Aorta (tissue), 5 donors: ENCODE data around the gene ATP5PD. TPM values are rescaled to one million over a fixed set of nuclear protein-coding genes. Genes with fewer than 3 reads are reported as not detected.

Source experiments
- ATAC-seq: fragments of 200-7000 bp; cut with Tn5 transposase; one replicate; pipeline ENCODE4 v1.9.1; 2022; ENCODE audit warnings: moderate library complexity; ENCODE audit not compliant: low FRiP score
- DNase-seq, 2 donors: peaks; one replicate each; pipeline ENCODE4 v3.0.0-alpha.2; 2020
- H3K27ac ChIP-seq, 2 donors: one replicate each; pipeline ENCODE4 v1.5.1; 2013; ENCODE audit warnings: low read length in 2 of 2, mild to moderate bottlenecking in 2 of 2, moderate library complexity in 2 of 2, control low read depth in 1 of 2, inconsistent platforms in 1 of 2, low read depth in 1 of 2
- H3K27me3 ChIP-seq, 2 donors: one replicate each; pipeline ENCODE4 v1.6.1; 2013; ENCODE audit warnings: control low read depth in 1 of 2, low read length in 1 of 2, mild to moderate bottlenecking in 1 of 2, moderate library complexity in 1 of 2; ENCODE audit not compliant: insufficient read depth in 2 of 2, control insufficient read depth in 1 of 2
- H3K36me3 ChIP-seq, 2 donors: one replicate each; pipeline ENCODE4 v1.6.1; 2013; ENCODE audit warnings: control low read depth in 1 of 2, low read length in 1 of 2, mild to moderate bottlenecking in 1 of 2; ENCODE audit not compliant: insufficient read depth in 2 of 2, control insufficient read depth in 1 of 2
- H3K4me1 ChIP-seq, 2 donors: one replicate each; pipeline ENCODE4 v1.6.1; 2013; ENCODE audit warnings: low read length in 2 of 2, control low read depth in 1 of 2, mild to moderate bottlenecking in 1 of 2, moderate library complexity in 1 of 2; ENCODE audit not compliant: insufficient read depth in 2 of 2, control insufficient read depth in 1 of 2
- H3K4me3 ChIP-seq, 2 donors: one replicate each; pipeline ENCODE4 v1.5.1; 2013; ENCODE audit warnings: low read length in 2 of 2, control low read depth in 1 of 2, mild to moderate bottlenecking in 1 of 2
- H3K9me3 ChIP-seq: one replicate; pipeline ENCODE4 v1.6.1; 2013; ENCODE audit warnings: mild to moderate bottlenecking, low read length; ENCODE audit not compliant: control insufficient read depth
- WGBS, 2 donors: extraction: QIAGEN DNeasy Blood & Tissue Kit; methylation state at CpG; one replicate each; pipeline ENCODE4 v1.1.7; 2013; 5-methylcytosine and 5-hydroxymethylcytosine counted together
- intact Hi-C, 2 donors: fragments of 100-400 bp; cut with DNase I; formaldehyde crosslinking; loops; one replicate each; pipeline versions ENCODE4 v1.14.2 to v1.15.0; 2022
- polyA plus RNA-seq, 2 donors: library from polyadenylated mRNA; stranded (reverse); fragments of 200-250 nt; gene quantifications; one replicate each; pipeline ENCODE4 v1.2.3, GENCODE V29; 2013
- total RNA-seq, 2 donors: library from RNA; stranded (reverse); fragmentation: NEBNext Ultra II Directional; extraction: Animal tissue kit (Norgen Biotek cat#: 25700); gene quantifications; one replicate each; pipeline ENCODE4 v1.2.1, GENCODE V29; 2021
- donor health status: healthy with polysubstance abuse.
- donor health status: Bipolar disorder and iron deficiency.
- donor health status: DM: no; HTN: no; CAD: no.
- donor health status: DM: no; HTN: no; CAD: no.
- donor health status: DM: yes; HTN: yes; CAD: no.

The ATP5PD gene
- total and polyA plus RNA-seq, 4 donors = 136 to 520 (median 249) TPM

DNA sequence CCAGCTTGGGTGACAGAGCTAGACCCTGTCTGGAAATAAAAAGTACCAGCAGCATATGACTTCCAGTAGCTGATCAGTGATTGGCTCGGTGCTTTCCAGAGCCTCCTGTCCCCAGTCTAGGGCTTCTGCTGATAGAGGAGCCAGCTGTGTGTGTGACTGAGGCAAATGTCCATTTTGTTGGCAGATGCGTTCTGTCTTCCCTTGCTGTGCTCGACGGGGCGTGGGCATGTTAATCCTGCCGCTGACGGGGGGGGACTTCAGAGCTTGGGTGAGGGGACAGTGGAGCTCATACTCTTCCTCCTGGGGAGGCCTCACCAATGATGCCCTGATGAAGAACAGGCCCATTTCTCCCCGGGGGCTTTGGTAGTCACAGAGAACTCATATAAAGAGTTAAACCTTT, 14.8 kb upstream of the ATP5PD start:
- ATAC-seq (no peak), DNase-seq (peak in 1 of 2 donors; percentile 52)
- no peak overlapping the region for H3K27ac ChIP-seq
- H3K27me3 ChIP-seq = no peaks in the 10 kb centered on the region
- 86 to 89% methylated on average over 8 of the region's 8 CpGs for WGBS, 2 donors
- no peak overlapping the region for H3K4me3 ChIP-seq
- peaks cover 0 to 7% of the 10 kb centered on the region in 2 donors for H3K36me3 ChIP-seq
- no peaks in the 10 kb centered on the region for H3K4me1 ChIP-seq
- no peaks in the 10 kb centered on the region for H3K9me3 ChIP-seq
- intact Hi-C loops = no loop called here

DNA sequence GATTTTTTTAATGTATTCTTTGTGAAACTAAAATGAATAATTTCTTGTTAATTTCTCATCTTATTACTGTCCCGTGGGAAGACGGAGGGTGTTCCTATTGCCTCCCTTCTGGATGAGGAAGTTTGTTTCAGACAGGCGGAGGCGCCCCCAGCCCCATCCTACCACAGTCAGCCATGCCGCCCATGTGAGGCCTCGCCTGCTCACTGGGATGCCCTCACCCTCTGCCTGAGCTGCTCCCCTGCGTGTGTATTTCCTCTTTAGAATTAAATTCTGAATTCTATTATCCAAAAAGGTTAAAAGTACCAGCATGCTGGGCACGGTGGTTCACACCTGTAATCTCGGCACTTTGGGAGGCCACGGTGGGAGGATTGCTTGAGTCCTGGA, 14.3 kb upstream of the ATP5PD start:
- H3K4me3 ChIP-seq = no peak overlapping the region
- H3K36me3 ChIP-seq = peaks cover 0 to 7% of the 10 kb centered on the region in 2 donors
- intact Hi-C loops = no loop called here
- ATAC-seq = no peak
- WGBS, 2 donors = 95 to 96% methylated on average over 10 of the region's 10 CpGs
- H3K27me3 ChIP-seq = no peaks in the 10 kb centered on the region
- H3K27ac ChIP-seq = no peak overlapping the region
- no peaks in the 10 kb centered on the region for H3K4me1 ChIP-seq
- DNase-seq = peak in 1 of 2 donors; percentile 39
- no peaks in the 10 kb centered on the region for H3K9me3 ChIP-seq

GRCh38 chr17:75060434-75061054, 13.8 kb upstream of the ATP5PD start:
- Histone ChIP-seq H3K4me3 (no peak overlapping the region), H3K27me3 (no peaks in the 10 kb centered on the region), H3K4me1 (no peaks in the 10 kb centered on the region), H3K27ac (no peak overlapping the region), H3K36me3 (peaks cover 0 to 7% of the 10 kb centered on the region in 2 donors), H3K9me3 (no peaks in the 10 kb centered on the region)
- DNase-seq (peak in 1 of 2 donors; percentile 63), ATAC-seq (no peak)
- intact Hi-C loops = no loop called here
- WGBS, 2 donors = 94% methylated on average over 26 of the region's 26 CpGs

- DNase-seq = peak; percentile 40 to 61
- intact Hi-C loops = loop anchor here in 1 of 2 donors (10.0 kb wide), 1 partner anchor 125 kb away; the partner anchor contains the start of gene SUMO2
- no peak overlapping the region for H3K27ac ChIP-seq
Measured at GRCh38 chr17:75059369-75060345, 12.9 kb upstream of the ATP5PD start.

GRCh38 chr17:75051941-75052340, 5.2 kb upstream of the ATP5PD start:
- WGBS, 2 donors = 46 to 62% methylated on average over 2 of the region's 2 CpGs
- Histone ChIP-seq H3K27me3 (no peaks in the 10 kb centered on the region), H3K4me1 (peaks cover 0 to 2% of the 10 kb centered on the region in 2 donors), H3K4me3 (no peak overlapping the region), H3K36me3 (peaks cover 0 to 2% of the 10 kb centered on the region in 2 donors), H3K27ac (no peak overlapping the region), H3K9me3 (no peaks in the 10 kb centered on the region)
- intact Hi-C loops = loop anchor here in 1 of 2 donors (10.0 kb wide), 1 partner anchor 133 kb away; the partner anchor contains the start of gene SUMO2
- ATAC-seq (no peak), DNase-seq (no peak)

More at GRCh38 chr17:75059369-75060345, 12.9 kb upstream of the ATP5PD start:
- WGBS, 2 donors = 68 to 72% methylated on average over 25 of the region's 25 CpGs
- H3K27me3 ChIP-seq = no peaks in the 10 kb centered on the region
- H3K4me1 ChIP-seq = no peaks in the 10 kb centered on the region
- no peaks in the 10 kb centered on the region for H3K9me3 ChIP-seq
- ATAC-seq = peak; percentile 54
- no peak overlapping the region for H3K4me3 ChIP-seq
- H3K36me3 ChIP-seq = peaks cover 0 to 7% of the 10 kb centered on the region in 2 donors

- no peak overlapping the region for H3K4me3 ChIP-seq
- intact Hi-C loops = loop anchor here in 1 of 2 donors (5.0 to 10.0 kb wide), 2 partner anchors 58 to 135 kb away; partner anchors contain the start of genes ARMC7 and SUMO2
- no peaks in the 10 kb centered on the region for H3K27me3 ChIP-seq
- no peak overlapping the region for H3K27ac ChIP-seq
- H3K4me1 ChIP-seq = peaks cover 0 to 2% of the 10 kb centered on the region in 2 donors
- no peaks in the 10 kb centered on the region for H3K9me3 ChIP-seq
- DNase-seq (no peak), ATAC-seq (no peak)
- peaks cover 0 to 2% of the 10 kb centered on the region in 2 donors for H3K36me3 ChIP-seq
Measured at GRCh38 chr17:75049706-75050105, 2.9 kb upstream of the ATP5PD start.

- Histone ChIP-seq H3K4me1 (peaks cover 0 to 2% of the 10 kb centered on the region in 2 donors), H3K4me3 (no peak overlapping the region), H3K27ac (no peak overlapping the region), H3K27me3 (no peaks in the 10 kb centered on the region), H3K9me3 (no peaks in the 10 kb centered on the region), H3K36me3 (peaks cover 0 to 2% of the 10 kb centered on the region in 2 donors)
- ATAC-seq (no peak), DNase-seq (no peak)
- intact Hi-C loops = loop anchor here in 1 of 2 donors (5.0 kb wide), 1 partner anchor 58 kb away; the partner anchor contains the start of gene ARMC7
- 79 to 82% methylated on average over 5 of the region's 5 CpGs for WGBS, 2 donors
Measured at GRCh38 chr17:75049057-75049456, 2.3 kb upstream of the ATP5PD start.

GRCh38 chr17:75048249-75048878, 1.6 kb upstream of the ATP5PD start:
- no peak overlapping the region for H3K27ac ChIP-seq
- WGBS, 2 donors = 7 to 8% methylated on average over 5 of the region's 5 CpGs
- H3K9me3 ChIP-seq = no peaks in the 10 kb centered on the region
- intact Hi-C loops = loop anchor here in 1 of 2 donors (1.0 to 5.0 kb wide), 2 partner anchors 29 to 59 kb away; partner anchors contain the start of gene ARMC7
- H3K4me3 ChIP-seq = peak overlapping the region in 1 of 2 donors; percentile 96
- DNase-seq (no peak), ATAC-seq (no peak)
- H3K27me3 ChIP-seq = no peaks in the 10 kb centered on the region
- peaks cover 0 to 2% of the 10 kb centered on the region in 2 donors for H3K36me3 ChIP-seq
- H3K4me1 ChIP-seq = peaks cover 0 to 2% of the 10 kb centered on the region in 2 donors
